GM12878 (cell line): ENCODE measurements around the gene TMEM38A. TPM values are rescaled to one million over a fixed set of nuclear protein-coding genes. Genes with fewer than 3 reads are reported as not detected.

ENCODE experiments used
- ATAC-seq: fragments of 200-7000 bp; cut with Tn5 transposase; 3 replicates; pipeline ENCODE4 v1.9.1; 2020; ENCODE audit warnings: mild to moderate bottlenecking, moderate library complexity
- BruUV-seq: library from RNA; stranded (reverse); fragments of 400-500 nt; replicated peaks from 2 replicates; lab custom pipeline; 2021; lab: Mats Ljungman, UMichigan
- CTCF ChIA-PET: fragments of 300-600 bp; sonication (Branson Sonifier 250); formaldehyde crosslinking; extraction: SDS; loops from one replicate; lab custom pipeline; 2021; ENCODE audit warnings: inconsistent platforms; lab: Yijun Ruan, JAX
- POLR2A ChIA-PET: fragments of 350-600 bp; formaldehyde crosslinking; extraction: SDS; loops from one replicate; lab custom pipeline; 2021; ENCODE audit warnings: inconsistent platforms; lab: Charles Lee
- RAD21 ChIA-PET: fragments of 300-600 bp; sonication (Branson Sonifier 250); formaldehyde crosslinking; loops from one replicate; lab custom pipeline; 2023; ENCODE audit warnings: antibody characterized with exemption; ENCODE audit not compliant: unreplicated experiment; lab: Charles Lee
- SMC1A ChIA-PET: fragments of 300-600 bp; sonication (Branson Sonifier 250); formaldehyde crosslinking; loops from one replicate; lab custom pipeline; 2023; ENCODE audit not compliant: unreplicated experiment, uncharacterized antibody; lab: Charles Lee
- DNase-seq: peaks from one replicate; pipeline ENCODE4 v3.0.0-alpha.2; 2011; ENCODE audit warnings: low read depth, low spot score
- FAIRE-seq: peaks from 3 replicates; lab custom pipeline; 2011; peaks lifted over from hg19 to GRCh38; lab: Jason Lieb, UNC
- H2AFZ ChIP-seq: 2 replicates; pipeline ENCODE4 v1.6.0; 2011; ENCODE audit warnings: low read depth, low read length, control low read depth; ENCODE audit not compliant: control insufficient read depth
- H3K27ac ChIP-seq: 2 replicates; pipeline ENCODE4 v1.5.1; 2011; ENCODE audit warnings: control low read depth; ENCODE audit not compliant: control insufficient read depth, insufficient read depth
- H3K27me3 ChIP-seq, 2 experiments: replicated peaks in 1 of 2; 2 replicates each; pipeline versions ENCODE4 v1.6.0 to v1.6.1; 2011; ENCODE audit warnings: low read length in 1 of 2; ENCODE audit not compliant: control insufficient read depth in 2 of 2, insufficient read depth in 2 of 2
- H3K36me3 ChIP-seq, 2 experiments: 2 replicates each; pipeline ENCODE4 v1.5.1; 2011; ENCODE audit warnings: low read length in 1 of 2; ENCODE audit not compliant: control insufficient read depth in 2 of 2, insufficient read depth in 2 of 2
- H3K4me1 ChIP-seq: 2 replicates; pipeline ENCODE4 v1.6.1; 2011; ENCODE audit warnings: mild to moderate bottlenecking, low read length, moderate library complexity, mixed read lengths; ENCODE audit not compliant: control insufficient read depth, insufficient read depth
- H3K4me2 ChIP-seq: 2 replicates; pipeline ENCODE4 v1.6.0; 2011; ENCODE audit warnings: control low read depth; ENCODE audit not compliant: control insufficient read depth, insufficient read depth
- H3K4me3 ChIP-seq: fragments of 200-600 bp; sonication (generic); 2 replicates; pipeline ENCODE4 v1.5.1; 2016
- H3K79me2 ChIP-seq: 2 replicates; pipeline ENCODE4 v1.6.0; 2011; ENCODE audit warnings: low read length; ENCODE audit not compliant: control insufficient read depth, insufficient read depth
- H3K9ac ChIP-seq: 2 replicates; pipeline ENCODE4 v1.8.0; 2011; ENCODE audit warnings: low read length, control low read depth, mixed read lengths; ENCODE audit not compliant: control insufficient read depth, insufficient read depth
- H3K9me3 ChIP-seq: replicated peaks from 3 replicates; pipeline ENCODE4 v1.5.1; 2011; ENCODE audit warnings: mild to moderate bottlenecking, low read length; ENCODE audit not compliant: control insufficient read depth, insufficient read depth
- H4K20me1 ChIP-seq: 2 replicates; pipeline ENCODE4 v1.6.0; 2011; ENCODE audit not compliant: control insufficient read depth, insufficient read depth
- ASH2L ChIP-seq: fragments of 300-600, 200-600 bp; sonication (generic); IDR thresholded peaks from 2 replicates; pipeline ENCODE4 v1.6.1; 2017; ENCODE audit warnings: low read depth, mild to moderate bottlenecking, borderline replicate concordance
- CBX3 ChIP-seq: fragments of 200-600 bp; sonication (generic); IDR thresholded peaks from 2 replicates; pipeline ENCODE4 v1.6.1; 2016; ENCODE audit warnings: low read depth, borderline replicate concordance
- CREB1 ChIP-seq: IDR thresholded peaks from 2 replicates; pipeline ENCODE4 v1.6.1; 2012; ENCODE audit warnings: low read depth, mild to moderate bottlenecking, inconsistent platforms
- JUNB ChIP-seq: IDR thresholded peaks from 2 replicates; pipeline ENCODE4 v1.6.1; 2016; ENCODE audit warnings: antibody characterized with exemption, mild to moderate bottlenecking
- LARP7 ChIP-seq: fragments of 450-650 bp; IDR thresholded peaks from 2 replicates; pipeline ENCODE4 v1.6.1; 2017; ENCODE audit warnings: mild to moderate bottlenecking
- MXI1 ChIP-seq: fragments of 150-350 bp; IDR thresholded peaks from 2 replicates; pipeline ENCODE4 v1.6.1; 2011; ENCODE audit warnings: low read depth, mild to moderate bottlenecking, inconsistent platforms, low read length, improper control_type of control experiment
- POLR2AphosphoS5 ChIP-seq: IDR thresholded peaks from 2 replicates; pipeline ENCODE4 v1.6.1; 2011; ENCODE audit warnings: mild to moderate bottlenecking, low read length, inconsistent platforms
- SMC3 ChIP-seq: IDR thresholded peaks from 2 replicates; pipeline ENCODE4 v1.6.1; 2011; ENCODE audit warnings: low read length, improper control_type of control experiment, borderline replicate concordance
- SPI1 ChIP-seq: IDR thresholded peaks from 2 replicates; pipeline ENCODE4 v1.6.1; 2011; ENCODE audit warnings: low read depth, mild to moderate bottlenecking, low read length, moderate library complexity, borderline replicate concordance; ENCODE audit not compliant: insufficient read depth
- WRNIP1 ChIP-seq: IDR thresholded peaks from 2 replicates; pipeline ENCODE4 v1.6.1; 2011; ENCODE audit warnings: low read depth, low read length, improper control_type of control experiment, borderline replicate concordance
- WGBS: methylation state at CpG from one replicate; pipeline ENCODE4 v1.1.6; 2016; ENCODE audit warnings: low lambda C conversion rate; ENCODE audit not compliant: insufficient replicate concordance, insufficient coverage; ENCODE audit errors: missing lambda C conversion rate; 5-methylcytosine and 5-hydroxymethylcytosine counted together
- in situ Hi-C: fragments of 300-500 bp; cut with MboI; formaldehyde crosslinking; loops from 9 replicates; pipeline ENCODE4 v1.14.3; 2018; ENCODE audit warnings: mixed read lengths
- intact Hi-C: fragments of 100-400 bp; cut with micrococcal nuclease; formaldehyde crosslinking; loops from one replicate; pipeline ENCODE4 v1.14.2; 2022; ENCODE audit not compliant: unreplicated experiment
- polyA plus RNA-seq, 11 experiments: library from polyadenylated mRNA; depleted of rRNA in 4 of 11; unstranded in 6 of 11; stranded (reverse) in 5 of 11; fragments of >200 nt; fragmentation: Nextera tagmentation in 4 of 11; fragmentation: Illumina TruSeq in 1 of 11; extraction: Ambion mirVana in 4 of 11; extraction: Trizol in 1 of 11; gene quantifications; 1 replicate in 1 of 11; 2 replicates in 10 of 11; pipeline versions ENCODE4 v1.2.1 to v1.2.3, GENCODE V29; 2011 to 2016; ENCODE audit warnings: inconsistent platforms in 2 of 11, missing spikeins in 2 of 11, low read depth in 1 of 11
- total RNA-seq, 4 experiments: library from RNA; depleted of rRNA in 3 of 4; stranded (reverse); fragments of >200 nt in 3 of 4; fragmentation: Illumina TruSeq in 1 of 4; extraction: Trizol in 1 of 4; gene quantifications; 2 replicates each; pipeline versions ENCODE4 v1.2.1 to v1.2.3, GENCODE V29; 2013 to 2021
- TF ChIP-seq, protein P1 (sequence below): fragments of 450-650 bp; IDR thresholded peaks from 2 replicates; pipeline ENCODE4 v1.6.1; 2016; ENCODE audit warnings: mild to moderate bottlenecking
- TF ChIP-seq, protein P2 (sequence below): fragments of 450-650 bp; IDR thresholded peaks from 2 replicates; pipeline ENCODE4 v1.6.1; 2016; ENCODE audit warnings: mild to moderate bottlenecking

The TMEM38A gene
- total and polyA plus RNA-seq, 10 of the 15 experiments (the other 5 are each of a cell fraction or from before 2014, with no cell fraction given) = 4.5 to 22.2 (median 15.0) TPM

DNA sequence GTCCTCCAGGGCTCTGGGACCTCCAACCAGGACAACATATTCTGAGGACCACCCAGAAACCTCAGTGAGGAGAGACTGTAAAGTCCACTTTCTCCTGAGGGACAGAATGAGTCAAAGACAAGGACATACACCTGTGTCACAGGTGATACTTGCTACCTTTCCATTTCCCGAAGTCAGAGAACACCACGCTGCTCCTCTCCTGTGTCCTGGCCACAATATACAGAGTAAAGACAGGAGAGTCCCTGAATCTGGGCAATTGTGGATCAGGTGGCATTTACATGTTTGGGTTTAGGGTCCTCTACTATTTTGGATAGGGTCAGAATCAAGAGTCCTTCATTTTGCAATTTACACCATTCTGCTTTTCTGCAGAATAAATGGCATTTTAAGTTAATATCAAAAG lies 37.9 kb upstream of the TMEM38A start:
- Histone ChIP-seq H3K79me2 (peaks cover 100% of the 10 kb centered on the region), H3K9me3 (no peaks in the 10 kb centered on the region), H3K27ac (0 out of 2 replicates have a peak overlapping the region, but pooled peaks have one; percentile 10), H4K20me1 (peaks cover 4% of the 10 kb centered on the region; the same call in 1 of the 2 replicates), H3K4me3 (no peak overlapping the region), H3K27me3 (no peaks in the 10 kb centered on the region), H3K36me3 (peaks cover 4 to 18% of the 10 kb centered on the region in 2 experiments; a peak in 2 of 4 replicates), H2AFZ (no peak overlapping the region), H3K4me2 (peak overlapping the region; percentile 33; the same call in 1 of the 2 replicates), H3K4me1 (peaks cover 17% of the 10 kb centered on the region), H3K9ac (no peak overlapping the region)
- intact Hi-C loops (loop anchor here (5.0 kb wide), 1 partner anchor 81 kb away; the partner anchor contains the start of gene CHERP), in situ Hi-C loops (no loop called here)
- RAD21 ChIA-PET = interaction anchor here (0.8 to 9.0 kb wide), 7 partner anchors 13 to 80 kb away, joined by 3 to 169 read pairs (median 4); partner anchors contain the start of gene SLC35E1
- FAIRE-seq = no peak
- CTCF ChIA-PET = interaction anchor here (1.4 to 9.0 kb wide), 4 partner anchors 17 to 178 kb away, joined by 3 to 83 read pairs (median 6); no protein-coding TSS in a partner anchor
- ATAC-seq = no peak
- 75% methylated on average over 2 of the region's 2 CpGs for WGBS
- DNase-seq = no peak
- TSS peak; percentile 1 for BruUV-seq
- POLR2A ChIA-PET = interaction anchor here (1.5 to 10.3 kb wide), 3 partner anchors 11 to 78 kb away, joined by 4 to 220 read pairs (median 5); no protein-coding TSS in a partner anchor
- SMC1A ChIA-PET = interaction anchor here (1.1 to 10.1 kb wide), 8 partner anchors 9 to 126 kb away, joined by 3 to 164 read pairs (median 6); no protein-coding TSS in a partner anchor
- TF ChIP-seq POLR2AphosphoS5 (peak; percentile 63; the same call in 1 of the 2 replicates), CREB1 (no peak), WRNIP1 (0 out of 2 replicates have a peak, but pooled peaks have one; percentile 62), JUNB (no peak), LARP7 (no peak)

DNA sequence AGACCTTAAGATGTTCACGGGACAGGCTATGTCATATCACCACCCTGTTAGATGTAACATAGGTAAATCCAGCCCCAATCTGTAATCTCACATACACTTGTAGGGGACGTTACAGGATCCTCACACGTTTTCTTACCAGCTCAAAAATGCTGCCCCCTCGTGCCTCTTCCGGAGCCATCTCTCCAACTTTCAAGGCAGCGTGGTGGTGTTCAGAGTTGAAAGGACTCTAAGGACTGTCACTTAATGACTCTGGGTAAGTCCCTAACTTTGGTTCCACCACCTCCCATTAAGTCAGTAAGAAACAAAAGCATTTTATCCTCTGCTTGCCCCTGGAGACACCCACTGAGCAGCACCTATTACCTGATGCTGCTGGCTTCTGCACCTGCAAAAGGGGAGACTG lies 37.4 kb upstream of the TMEM38A start:
- intact Hi-C loops = loop anchor here (5.0 kb wide), 1 partner anchor 81 kb away; the partner anchor contains the start of gene CHERP
- Histone ChIP-seq H4K20me1 (peaks cover 4% of the 10 kb centered on the region; the same call in 1 of the 2 replicates), H3K4me1 (peaks cover 12% of the 10 kb centered on the region), H3K9me3 (no peaks in the 10 kb centered on the region), H3K79me2 (peaks cover 98% of the 10 kb centered on the region), H3K36me3 (peaks cover 4 to 18% of the 10 kb centered on the region in 2 experiments; a peak in 2 of 4 replicates), H3K27ac (peak overlapping the region; percentile 10; the same call in 1 of the 2 replicates), H3K27me3 (no peaks in the 10 kb centered on the region), H3K4me2 (peak overlapping the region; percentile 34; the same call in 1 of the 2 replicates), H3K9ac (no peak overlapping the region), H3K4me3 (no peak overlapping the region), H2AFZ (no peak overlapping the region)
- WGBS = 27% methylated on average over 6 of the region's 6 CpGs
- ChIA-PET POLR2A (interaction anchor here (1.5 to 10.3 kb wide), 5 partner anchors 11 to 79 kb away, joined by 4 to 220 read pairs (median 5); no protein-coding TSS in a partner anchor), RAD21 (interaction anchor here (0.8 to 9.0 kb wide), 7 partner anchors 14 to 80 kb away, joined by 3 to 169 read pairs (median 4); partner anchors contain the start of gene SLC35E1), SMC1A (interaction anchor here (1.1 to 10.1 kb wide), 7 partner anchors 10 to 79 kb away, joined by 3 to 164 read pairs (median 6); no protein-coding TSS in a partner anchor), CTCF (interaction anchor here (0.7 to 9.0 kb wide), 8 partner anchors 9 to 179 kb away, joined by 3 to 83 read pairs (median 6); partner anchors contain the start of gene TMEM38A)
- DNase-seq (peak; percentile 55), ATAC-seq (peak; percentile 69), FAIRE-seq (no peak)
- in situ Hi-C loops = no loop called here
- BruUV-seq = no TSS peak
- no peak for TF ChIP-seq ASH2L
- peak; percentile 87 for TF ChIP-seq MXI1
- no peak for TF ChIP-seq SPI1
- TF ChIP-seq SMC3 = peak; percentile 49; the same call in 1 of the 2 replicates
- no peak for TF ChIP-seq CBX3
- TF ChIP-seq, protein P1, sequence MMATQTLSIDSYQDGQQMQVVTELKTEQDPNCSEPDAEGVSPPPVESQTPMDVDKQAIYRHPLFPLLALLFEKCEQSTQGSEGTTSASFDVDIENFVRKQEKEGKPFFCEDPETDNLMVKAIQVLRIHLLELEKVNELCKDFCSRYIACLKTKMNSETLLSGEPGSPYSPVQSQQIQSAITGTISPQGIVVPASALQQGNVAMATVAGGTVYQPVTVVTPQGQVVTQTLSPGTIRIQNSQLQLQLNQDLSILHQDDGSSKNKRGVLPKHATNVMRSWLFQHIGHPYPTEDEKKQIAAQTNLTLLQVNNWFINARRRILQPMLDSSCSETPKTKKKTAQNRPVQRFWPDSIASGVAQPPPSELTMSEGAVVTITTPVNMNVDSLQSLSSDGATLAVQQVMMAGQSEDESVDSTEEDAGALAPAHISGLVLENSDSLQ = peak; percentile 74
- TF ChIP-seq, protein P2, sequence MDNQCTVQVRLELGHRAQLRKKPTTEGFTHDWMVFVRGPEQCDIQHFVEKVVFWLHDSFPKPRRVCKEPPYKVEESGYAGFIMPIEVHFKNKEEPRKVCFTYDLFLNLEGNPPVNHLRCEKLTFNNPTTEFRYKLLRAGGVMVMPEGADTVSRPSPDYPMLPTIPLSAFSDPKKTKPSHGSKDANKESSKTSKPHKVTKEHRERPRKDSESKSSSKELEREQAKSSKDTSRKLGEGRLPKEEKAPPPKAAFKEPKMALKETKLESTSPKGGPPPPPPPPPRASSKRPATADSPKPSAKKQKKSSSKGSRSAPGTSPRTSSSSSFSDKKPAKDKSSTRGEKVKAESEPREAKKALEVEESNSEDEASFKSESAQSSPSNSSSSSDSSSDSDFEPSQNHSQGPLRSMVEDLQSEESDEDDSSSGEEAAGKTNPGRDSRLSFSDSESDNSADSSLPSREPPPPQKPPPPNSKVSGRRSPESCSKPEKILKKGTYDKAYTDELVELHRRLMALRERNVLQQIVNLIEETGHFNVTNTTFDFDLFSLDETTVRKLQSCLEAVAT = 0 out of 2 replicates have a peak, but pooled peaks have one; percentile 18
